Pons (tissue), 1 donor: ENCODE data around the gene VCPKMT.

Source experiments
- DNase-seq: peaks from one replicate; pipeline ENCODE4 v3.0.0-alpha.2; 2016; ENCODE audit warnings: low spot score

The VCPKMT gene

GRCh38 chr14:50116181-50116956 is at the start of gene VCPKMT:
VCPKMT (minus strand) TSS chr14:50116572; CDS start chr14:50116552, 20 bp downstream.
- DNase-seq, result peak; percentile 89

- no peak for DNase-seq
Observed at GRCh38 chr14:50156111-50156510, 39.7 kb upstream of the VCPKMT start.

- DNase-seq, result no peak
Observed at GRCh38 chr14:50148799-50149198, 32.4 kb upstream of the VCPKMT start.

DNA sequence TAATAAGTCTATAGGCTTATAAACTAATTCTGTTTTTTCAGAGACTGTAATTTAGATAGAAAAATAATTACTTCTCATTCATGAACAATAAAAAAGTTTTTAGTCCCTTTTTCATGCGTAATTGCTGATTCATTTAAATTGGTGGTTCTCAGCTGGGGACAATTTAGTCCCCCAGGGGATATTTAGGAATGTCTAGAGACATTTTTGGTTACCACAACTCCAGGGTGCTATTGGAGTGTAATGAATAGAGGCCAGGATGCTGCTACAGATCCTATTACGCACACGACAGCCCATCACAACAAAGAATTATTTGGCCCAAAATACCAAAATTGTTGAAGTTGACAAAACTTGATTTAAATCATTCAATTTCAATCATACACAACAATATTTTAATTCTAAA is 22.8 kb upstream of the VCPKMT start:
- DNase-seq, result no peak

DNA sequence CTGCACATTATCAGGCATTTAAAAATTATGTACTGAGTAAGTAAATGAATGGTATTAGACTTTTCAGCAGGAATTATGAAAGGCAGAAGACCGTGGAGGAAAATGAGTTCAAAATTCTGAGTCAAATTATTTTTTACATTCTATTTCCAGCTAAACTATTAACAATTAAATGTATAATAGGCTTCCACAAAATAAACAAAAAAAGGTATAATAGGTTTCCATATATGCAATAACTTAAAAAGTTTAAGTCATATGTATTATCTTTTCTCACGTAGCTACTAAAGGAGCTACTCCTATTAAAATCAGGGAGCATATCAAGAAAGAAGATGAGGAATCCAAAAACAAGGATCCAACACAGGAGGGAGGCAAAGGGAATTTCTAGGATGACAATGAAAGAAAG is 11.4 kb upstream of the VCPKMT start:
- no peak for DNase-seq

- DNase-seq, result peak; percentile 75
Observed at GRCh38 chr14:50123062-50123461, 6.7 kb upstream of the VCPKMT start.

- peak; percentile 10 for DNase-seq
Observed at GRCh38 chr14:50122291-50122690, 5.9 kb upstream of the VCPKMT start.

DNA sequence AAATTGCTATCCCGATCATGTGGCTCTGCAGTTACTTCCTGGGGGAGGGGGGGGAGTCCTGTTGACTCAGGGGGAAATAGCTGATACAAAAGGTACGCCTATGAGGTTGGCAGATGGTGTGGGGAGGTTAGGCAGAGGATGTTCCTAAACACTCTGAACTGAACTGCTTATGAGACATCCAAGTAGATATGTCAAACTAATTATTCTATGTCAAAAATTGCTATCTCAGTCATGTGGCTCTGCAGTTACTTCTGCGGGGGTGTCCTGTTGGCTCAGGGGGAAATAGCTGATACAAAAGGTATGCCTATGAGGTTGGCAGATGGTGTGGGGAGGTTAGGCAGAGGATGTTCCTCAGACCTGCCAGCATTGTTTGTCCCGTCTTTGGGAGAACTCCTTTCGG is 5.1 kb upstream of the VCPKMT start:
- no peak for DNase-seq

GRCh38 chr14:50117456-50117855 is 1.1 kb upstream of the VCPKMT start:
- peak; percentile 86 for DNase-seq

DNA sequence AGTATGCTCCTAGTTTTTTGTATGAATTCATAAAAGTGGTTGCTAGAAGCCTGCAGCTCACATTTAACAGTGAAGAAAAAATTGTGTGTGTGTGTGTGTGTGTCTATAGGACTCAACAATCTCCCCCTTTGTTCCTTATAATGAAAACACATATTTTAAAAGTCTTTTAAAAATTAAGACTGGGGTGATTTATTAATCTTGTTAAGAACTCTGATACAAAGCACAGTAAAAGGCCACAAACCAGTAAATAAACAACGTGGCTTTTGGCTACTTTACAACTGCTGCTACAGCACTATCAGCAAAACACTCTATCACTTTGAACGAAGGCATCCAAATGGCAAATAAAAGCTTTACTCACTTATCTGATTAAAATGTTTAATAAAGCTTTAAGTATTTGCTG is 594 bp upstream of the VCPKMT start:
- no peak for DNase-seq

GRCh38 chr14:50113381-50114035 is 2.9 kb downstream of the VCPKMT start:
- no peak for DNase-seq

DNA sequence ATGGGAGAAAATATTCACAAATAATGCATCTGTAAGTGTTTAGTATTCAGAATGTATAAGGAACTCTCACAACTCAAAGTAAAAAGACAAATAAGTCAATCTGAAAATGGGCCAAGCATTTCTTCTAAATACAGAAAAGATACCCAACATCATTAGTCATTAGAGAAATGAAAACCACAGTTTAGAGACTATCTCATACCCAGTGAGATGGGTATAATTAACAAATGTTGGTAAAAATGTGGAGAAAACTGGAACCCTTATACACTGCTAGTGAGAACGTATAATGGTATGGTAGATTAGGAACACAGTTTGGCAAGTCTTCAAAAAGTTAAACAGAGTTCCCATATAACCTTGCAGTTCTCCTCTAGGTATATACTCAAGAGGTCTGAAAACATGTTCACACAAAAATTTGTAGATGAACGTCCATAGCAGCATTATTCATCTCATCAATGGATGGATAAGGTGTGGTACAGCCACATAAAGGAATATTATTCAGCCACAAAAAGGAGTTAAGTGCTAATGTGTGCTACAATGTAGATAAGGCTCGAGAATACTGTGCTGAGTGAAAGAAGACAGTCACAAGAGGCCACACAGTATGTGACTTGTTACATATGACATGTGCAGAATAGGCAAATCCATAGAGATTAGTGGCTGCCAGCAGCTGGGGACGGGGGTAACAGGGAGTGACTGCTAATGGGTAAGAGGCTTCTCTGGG is 5.9 kb downstream of the VCPKMT start:
- DNase-seq, result no peak

DNA sequence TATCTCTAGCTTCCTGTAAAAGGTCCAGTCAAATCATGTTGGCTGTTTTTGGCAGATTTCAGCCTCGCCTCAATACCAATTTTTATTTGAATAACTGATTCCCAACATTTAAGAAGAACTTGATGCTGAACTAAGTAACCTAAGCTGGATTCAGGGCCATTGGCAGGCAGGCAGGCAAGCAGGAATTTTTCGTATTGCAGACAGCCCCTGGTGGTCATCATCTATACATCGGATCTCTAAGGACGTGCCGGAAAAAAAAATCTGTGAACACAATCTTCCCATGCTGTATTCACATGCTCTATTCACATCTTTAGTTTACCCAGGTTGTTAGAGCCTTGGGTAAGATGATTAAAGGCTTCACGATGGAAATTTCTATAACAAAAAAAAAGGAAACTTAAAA is 7.0 kb downstream of the VCPKMT start:
- DNase-seq, result no peak

DNA sequence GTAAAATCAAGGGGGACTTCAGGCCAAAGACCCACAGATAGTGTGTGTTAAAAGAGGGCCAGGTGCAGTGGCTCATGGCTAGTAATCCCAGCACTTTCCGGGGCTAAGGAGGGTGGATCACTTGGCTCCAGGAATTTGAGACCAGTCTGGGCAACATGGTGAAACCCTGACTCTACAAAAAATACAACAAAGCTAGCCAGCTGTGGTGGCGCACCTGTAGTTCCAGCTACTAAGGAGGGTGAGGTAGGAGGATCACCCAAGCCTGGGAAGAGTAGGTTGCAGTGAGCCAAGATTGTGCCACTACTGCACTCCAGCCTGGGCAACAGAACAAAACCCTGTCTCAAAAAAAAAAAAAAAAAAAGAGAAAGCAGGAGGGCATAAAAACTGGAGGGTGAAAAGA is 8.5 kb downstream of the VCPKMT start:
- no peak for DNase-seq

DNA sequence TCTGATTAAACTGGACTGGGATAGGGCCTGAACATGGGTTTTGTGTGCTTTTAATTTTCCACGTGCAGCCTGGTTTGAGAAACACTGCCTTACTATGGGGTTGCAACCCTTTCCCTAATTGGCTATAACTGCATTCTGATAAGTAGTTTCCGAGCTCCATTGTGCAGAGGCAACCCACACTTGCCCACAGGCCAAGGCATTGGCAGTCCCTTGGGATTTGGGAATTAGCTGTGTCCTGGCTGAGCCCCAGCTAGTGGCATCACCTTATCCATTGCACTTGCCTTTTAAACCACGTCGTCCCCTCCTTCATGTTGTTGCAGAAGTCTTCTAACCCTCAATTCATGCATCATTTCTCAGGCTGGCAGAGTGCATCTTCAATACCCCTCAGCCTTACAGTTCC is 10.2 kb downstream of the VCPKMT start:
- no peak for DNase-seq

- no peak for DNase-seq
Observed at GRCh38 chr14:50103558-50103957, 12.8 kb downstream of the VCPKMT start.

DNA sequence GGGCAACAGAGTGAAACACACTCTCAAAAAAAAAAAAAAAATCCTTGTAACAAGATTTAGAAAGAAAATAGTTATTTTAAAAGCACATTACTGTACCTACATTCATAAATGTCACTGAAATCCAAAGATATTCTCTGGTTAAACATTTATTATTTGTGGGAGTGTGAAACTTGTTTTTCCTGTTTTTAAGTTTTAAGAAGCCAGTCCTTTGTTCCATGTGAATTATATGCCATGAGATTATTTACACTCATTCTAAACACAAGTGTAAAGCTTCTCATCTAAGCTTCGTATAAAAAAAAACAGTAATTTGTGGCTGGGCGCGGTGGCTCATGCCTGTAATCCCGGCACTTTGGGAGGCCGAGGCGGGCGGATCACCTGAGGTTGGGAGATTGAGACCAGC is 15.0 kb downstream of the VCPKMT start:
- no peak for DNase-seq

GRCh38 chr14:50100805-50101204 is 15.6 kb downstream of the VCPKMT start:
- DNase-seq, result no peak

DNA sequence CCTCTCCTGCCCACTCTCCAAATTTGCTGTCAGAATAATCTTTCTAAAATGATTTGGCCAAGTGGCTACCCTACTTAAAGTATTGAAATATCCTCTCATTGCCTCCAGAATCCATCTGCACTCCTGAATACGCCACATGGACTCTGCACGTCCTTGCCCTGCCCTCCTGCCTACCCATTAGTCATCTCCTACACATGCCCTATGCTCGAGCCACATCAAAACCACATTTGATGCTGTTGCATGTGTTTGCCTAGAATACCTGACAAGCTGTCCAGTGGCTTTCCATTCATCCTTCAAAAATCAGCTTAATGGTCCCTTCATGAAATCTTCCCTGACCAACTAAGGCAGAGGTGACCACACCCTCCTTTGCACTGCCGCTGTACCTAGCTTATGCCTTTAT is 17.0 kb downstream of the VCPKMT start:
- no peak for DNase-seq

- DNase-seq, result no peak
Observed at GRCh38 chr14:50095895-50096294, 20.5 kb downstream of the VCPKMT start.

GRCh38 chr14:50094056-50094755 is 22.2 kb downstream of the VCPKMT start:
- no peak for DNase-seq

DNA sequence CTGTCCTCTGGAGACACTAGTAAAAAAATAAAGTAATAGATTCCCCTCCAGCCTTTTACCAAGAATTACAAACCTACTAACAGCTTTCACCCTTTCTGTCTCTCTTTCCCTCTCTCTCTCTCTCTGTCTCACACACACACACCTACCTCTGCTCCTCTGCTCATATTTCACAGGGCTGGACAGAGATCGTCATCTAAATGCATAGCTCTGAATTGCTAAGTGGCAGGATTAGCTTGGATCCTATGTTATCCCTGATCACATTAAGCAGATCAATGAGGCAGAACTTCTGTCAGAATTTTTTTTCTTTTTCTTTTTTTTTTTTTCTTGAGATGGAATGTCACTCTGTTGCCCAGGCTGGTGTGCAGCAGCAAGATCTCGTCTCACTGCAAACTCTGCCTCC is 22.9 kb downstream of the VCPKMT start:
- no peak for DNase-seq
